Naive B cell (primary cell): ENCODE results near the gene GIPR. TPM values are rescaled to one million over a fixed set of nuclear protein-coding genes. Genes with fewer than 3 reads are reported as not detected.
"Not testable (repeated sequence)": the region's sequence is repeated elsewhere in the genome, so short reads cannot be mapped to it uniquely, and the experiment has no call there.

ENCODE experiments used
- ATAC-seq, 2 donors: fragments of 150-1000 bp; cut with Tn5 transposase; 2 replicates each; pipeline ENCODE4 v1.10.0; 2021; ENCODE audit warnings: low read depth in 2 of 2, mild to moderate bottlenecking in 2 of 2, moderate library complexity in 2 of 2
- DNase-seq: peaks from one replicate; pipeline ENCODE4 v3.0.0; 2022
- H3K27ac Mint-ChIP-seq, 6 donors: one replicate each; pipeline ENCODE4 v1.8.0; 2020 to 2022; ENCODE audit warnings: mild to moderate bottlenecking in 6 of 6, mixed read lengths in 6 of 6, moderate library complexity in 5 of 6, inconsistent platforms in 2 of 6
- H3K27me3 Mint-ChIP-seq, 3 donors: one replicate each; pipeline ENCODE4 v1.8.0; 2021 to 2022; ENCODE audit warnings: mixed read lengths in 3 of 3, mild to moderate bottlenecking in 1 of 3
- H3K36me3 Mint-ChIP-seq, 2 donors: one replicate each; pipeline ENCODE4 v1.8.0; 2020 to 2022; ENCODE audit warnings: mixed read lengths in 2 of 2, inconsistent platforms in 1 of 2, mild to moderate bottlenecking in 1 of 2
- H3K4me1 Mint-ChIP-seq, 3 donors: one replicate each; pipeline ENCODE4 v1.8.0; 2020 to 2022; ENCODE audit warnings: mixed read lengths in 3 of 3, inconsistent platforms in 1 of 3, mild to moderate bottlenecking in 1 of 3, moderate library complexity in 1 of 3
- H3K4me3 Mint-ChIP-seq, 8 donors: one replicate each; pipeline ENCODE4 v1.8.0; 2020 to 2022; ENCODE audit warnings: mild to moderate bottlenecking in 8 of 8, mixed read lengths in 8 of 8, moderate library complexity in 8 of 8, inconsistent platforms in 2 of 8
- H3K9me3 Mint-ChIP-seq, 7 donors: one replicate each; pipeline ENCODE4 v1.8.0; 2020 to 2022; ENCODE audit warnings: mixed read lengths in 7 of 7, mild to moderate bottlenecking in 5 of 7, inconsistent platforms in 2 of 7, moderate library complexity in 1 of 7
- polyA plus RNA-seq, 6 donors: library from polyadenylated mRNA; unstranded; fragments of 300-500 nt; fragmentation: Illumina TruSeq; gene quantifications; one replicate each; pipeline ENCODE4 v1.2.3, GENCODE V29; 2021; ENCODE audit warnings: low read depth in 6 of 6

Gene GIPR
- polyA plus RNA-seq, 6 donors from 2014 or later: not detected

DNA sequence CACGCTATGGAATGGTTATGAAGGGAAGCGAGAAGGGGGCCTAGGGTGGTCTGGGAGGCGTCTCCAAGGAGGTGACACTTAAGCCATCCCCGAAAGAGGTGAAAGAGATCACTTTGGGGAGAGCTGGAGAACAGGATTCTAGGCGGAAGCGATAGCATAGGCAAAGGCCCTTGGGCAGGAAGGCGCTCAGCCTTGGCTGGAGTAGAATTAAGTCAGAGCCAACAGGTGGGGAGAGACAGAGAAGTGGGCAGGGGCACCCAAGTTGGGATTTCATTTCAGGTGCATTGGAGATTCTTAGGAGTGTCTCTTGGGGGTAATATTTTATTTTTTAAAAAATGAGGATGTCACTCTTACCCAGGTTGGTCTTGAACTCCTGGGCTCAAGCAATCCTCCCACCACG is 14.1 kb downstream of the GIPR start:
- Mint-ChIP-seq H3K4me1 (peaks cover 11 to 22% (median 20%) of the 10 kb centered on the region in 3 donors), H3K4me3 (peak overlapping the region; percentile 50 to 83 (median 70)), H3K9me3 (peaks cover 0 to 2% (median 0%) of the 10 kb centered on the region in 7 donors), H3K27ac (peak overlapping the region in 2 of 6 donors; percentile 56 to 89), H3K27me3 (peaks cover 9 to 21% (median 15%) of the 10 kb centered on the region in 3 donors), H3K36me3 (no peaks in the 10 kb centered on the region)
- ATAC-seq (no peak), DNase-seq (no peak)

DNA sequence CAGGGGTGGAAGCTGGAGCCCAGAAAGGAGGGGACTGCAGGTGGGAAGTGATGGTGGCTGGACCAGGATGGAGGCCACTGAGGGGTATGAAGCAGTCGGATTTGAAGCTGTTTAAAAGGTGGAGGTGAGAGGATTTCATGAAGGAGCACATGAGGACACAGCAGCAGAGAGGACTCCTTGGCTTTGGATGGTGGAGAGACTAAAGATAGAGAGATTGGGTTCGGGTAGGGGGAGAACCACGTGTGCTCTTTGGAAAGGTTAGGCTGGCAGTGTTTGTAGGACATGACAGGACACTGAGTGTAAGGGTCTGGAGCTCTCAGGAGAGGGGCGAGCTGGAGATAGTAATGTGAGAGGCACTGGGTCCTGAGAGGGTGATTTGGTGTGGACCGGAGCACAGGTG is 14.9 kb downstream of the GIPR start:
- H3K27ac Mint-ChIP-seq: peak overlapping the region in 1 of 6 donors; percentile 54
- peak overlapping the region in 3 of 8 donors; percentile 22 to 47 (median 37) for H3K4me3 Mint-ChIP-seq
- no peaks in the 10 kb centered on the region for H3K36me3 Mint-ChIP-seq
- DNase-seq (no peak), ATAC-seq (no peak)
- H3K9me3 Mint-ChIP-seq: no peaks in the 10 kb centered on the region
- H3K4me1 Mint-ChIP-seq: peaks cover 5 to 14% (median 13%) of the 10 kb centered on the region in 3 donors
- H3K27me3 Mint-ChIP-seq: peaks cover 4 to 13% (median 7%) of the 10 kb centered on the region in 3 donors

GRCh38 chr19:45685045-45685444 is 17.0 kb downstream of the GIPR start:
- H3K27ac Mint-ChIP-seq, H3K9me3 Mint-ChIP-seq, H3K27me3 Mint-ChIP-seq, H3K36me3 Mint-ChIP-seq, ATAC-seq, DNase-seq: not testable (repeated sequence)
- H3K4me1 Mint-ChIP-seq: peaks cover 9 to 16% (median 12%) of the 10 kb centered on the region in 3 donors
- H3K4me3 Mint-ChIP-seq: peak overlapping the region in 1 of 8 donors; percentile 12

- Mint-ChIP-seq H3K9me3 (no peaks in the 10 kb centered on the region), H3K27ac (no peak overlapping the region), H3K36me3 (peaks cover 0 to 8% of the 10 kb centered on the region in 2 donors), H3K27me3 (no peaks in the 10 kb centered on the region), H3K4me1 (peaks cover 7 to 22% (median 10%) of the 10 kb centered on the region in 3 donors), H3K4me3 (no peak overlapping the region)
- DNase-seq (no peak), ATAC-seq (no peak)
These were observed 19.6 kb downstream of the GIPR start for GRCh38 chr19:45687599-45687998.

GRCh38 chr19:45691516-45692186 is 23.6 kb downstream of the GIPR start, which contains the start of gene SNRPD2:
Gene SNRPD2 (minus strand): TSS chr19:45691953. CDS start chr19:45691888, 65 bp downstream.
- peak within 1 kb of the TSS; percentile 96 to 99 (median 99) for H3K27ac Mint-ChIP-seq
- H3K4me3 Mint-ChIP-seq: peak within 1 kb of the TSS; percentile 87 to 100 (median 97)
- no peaks in the 10 kb centered on the region for H3K9me3 Mint-ChIP-seq
- H3K4me1 Mint-ChIP-seq: peaks cover 10 to 32% (median 20%) of the 10 kb centered on the region in 3 donors
- peak; percentile 45 to 51 for ATAC-seq
- H3K36me3 Mint-ChIP-seq: peaks cover 0 to 8% of the 10 kb centered on the region in 2 donors
- DNase-seq: peak; percentile 94
- H3K27me3 Mint-ChIP-seq: no peaks in the 10 kb centered on the region

DNA sequence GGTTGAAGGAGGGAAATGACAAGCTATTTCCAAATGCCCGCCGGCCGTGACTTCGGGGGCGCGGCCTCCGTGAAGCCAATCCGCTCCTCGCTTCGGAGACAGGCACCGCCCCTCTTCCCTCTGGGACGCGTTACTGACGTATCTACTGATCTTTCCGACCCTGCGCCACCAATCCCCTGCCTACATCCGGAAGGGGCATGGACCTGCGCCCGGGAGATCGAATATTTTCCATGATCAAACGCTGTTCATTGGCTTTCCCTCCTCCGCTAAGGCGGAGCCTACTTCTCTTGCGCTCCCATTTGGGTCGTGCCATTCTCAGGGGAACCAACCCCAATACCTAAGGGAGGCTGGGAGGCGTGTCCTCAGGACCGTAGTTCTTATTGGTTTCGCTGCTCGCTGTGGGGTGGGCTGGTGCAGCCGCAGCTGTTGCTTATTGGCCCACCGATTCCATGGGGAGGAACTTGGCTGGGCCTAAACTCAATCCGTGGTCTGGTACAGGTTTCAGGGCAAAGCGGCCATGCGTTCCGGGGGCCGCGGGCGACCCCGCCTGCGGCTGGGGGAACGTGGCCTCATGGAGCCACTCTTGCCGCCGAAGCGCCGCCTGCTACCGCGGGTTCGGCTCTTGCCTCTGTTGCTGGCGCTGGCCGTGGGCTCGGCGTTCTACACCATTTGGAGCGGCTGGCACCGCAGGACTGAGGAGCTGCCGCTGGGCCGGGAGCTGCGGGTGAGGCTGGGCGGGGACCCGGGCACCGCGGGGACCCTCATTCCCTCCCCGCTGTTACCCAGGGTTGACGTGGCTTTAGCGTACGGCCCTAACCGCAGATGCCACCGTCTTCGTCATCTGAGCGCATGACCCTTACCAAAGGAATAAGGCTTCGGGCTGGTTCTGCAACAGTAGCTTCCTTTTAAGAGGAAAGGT is 24.4 kb downstream of the GIPR start, which contains the start of gene QPCTL:
QPCTL (plus strand) TSS at position 480 of the 919 bp plus-strand sequence; CDS start at position 518, 38 bp downstream.
- H3K36me3 Mint-ChIP-seq: peaks cover 0 to 11% of the 10 kb centered on the region in 2 donors
- peaks cover 12 to 32% (median 20%) of the 10 kb centered on the region in 3 donors for H3K4me1 Mint-ChIP-seq
- ATAC-seq: peak; percentile 81 to 84

GRCh38 chr19:45693106-45693788 is 25.2 kb downstream of the GIPR start:
- Mint-ChIP-seq H3K9me3 (no peaks in the 10 kb centered on the region), H3K4me3 (peak overlapping the region; percentile 87 to 100 (median 97))

More for the DNA sequence above, 24.4 kb downstream of the GIPR start, which contains the start of gene QPCTL:
- DNase-seq: peak; percentile 97
- Mint-ChIP-seq H3K4me3 (peak within 1 kb of the TSS; percentile 87 to 100 (median 97)), H3K9me3 (no peaks in the 10 kb centered on the region), H3K27me3 (no peaks in the 10 kb centered on the region), H3K27ac (peak within 1 kb of the TSS; percentile 96 to 99 (median 99))

GRCh38 chr19:45701676-45702075 is 33.7 kb downstream of the GIPR start:
- Mint-ChIP-seq H3K27ac (no peak overlapping the region), H3K4me1 (peaks cover 7 to 17% (median 13%) of the 10 kb centered on the region in 3 donors), H3K4me3 (no peak overlapping the region), H3K9me3 (no peaks in the 10 kb centered on the region), H3K27me3 (no peaks in the 10 kb centered on the region), H3K36me3 (peaks cover 0 to 15% of the 10 kb centered on the region in 2 donors)
- ATAC-seq (no peak), DNase-seq (no peak)

More at GRCh38 chr19:45693106-45693788, 25.2 kb downstream of the GIPR start:
- ATAC-seq (no peak), DNase-seq (peak; percentile 66)
- peaks cover 15 to 32% (median 20%) of the 10 kb centered on the region in 3 donors for H3K4me1 Mint-ChIP-seq
- H3K36me3 Mint-ChIP-seq: peaks cover 0 to 16% of the 10 kb centered on the region in 2 donors
- H3K27me3 Mint-ChIP-seq: no peaks in the 10 kb centered on the region
- peak overlapping the region; percentile 96 to 99 (median 99) for H3K27ac Mint-ChIP-seq

- DNase-seq: no peak
- no peak for ATAC-seq
- Mint-ChIP-seq H3K36me3 (peaks cover 0 to 7% of the 10 kb centered on the region in 2 donors), H3K27ac (no peak overlapping the region), H3K4me3 (no peak overlapping the region), H3K27me3 (no peaks in the 10 kb centered on the region), H3K9me3 (no peaks in the 10 kb centered on the region), H3K4me1 (peaks cover 2 to 28% (median 16%) of the 10 kb centered on the region in 3 donors)
These were observed 37.1 kb downstream of the GIPR start for GRCh38 chr19:45705115-45705514.

DNA sequence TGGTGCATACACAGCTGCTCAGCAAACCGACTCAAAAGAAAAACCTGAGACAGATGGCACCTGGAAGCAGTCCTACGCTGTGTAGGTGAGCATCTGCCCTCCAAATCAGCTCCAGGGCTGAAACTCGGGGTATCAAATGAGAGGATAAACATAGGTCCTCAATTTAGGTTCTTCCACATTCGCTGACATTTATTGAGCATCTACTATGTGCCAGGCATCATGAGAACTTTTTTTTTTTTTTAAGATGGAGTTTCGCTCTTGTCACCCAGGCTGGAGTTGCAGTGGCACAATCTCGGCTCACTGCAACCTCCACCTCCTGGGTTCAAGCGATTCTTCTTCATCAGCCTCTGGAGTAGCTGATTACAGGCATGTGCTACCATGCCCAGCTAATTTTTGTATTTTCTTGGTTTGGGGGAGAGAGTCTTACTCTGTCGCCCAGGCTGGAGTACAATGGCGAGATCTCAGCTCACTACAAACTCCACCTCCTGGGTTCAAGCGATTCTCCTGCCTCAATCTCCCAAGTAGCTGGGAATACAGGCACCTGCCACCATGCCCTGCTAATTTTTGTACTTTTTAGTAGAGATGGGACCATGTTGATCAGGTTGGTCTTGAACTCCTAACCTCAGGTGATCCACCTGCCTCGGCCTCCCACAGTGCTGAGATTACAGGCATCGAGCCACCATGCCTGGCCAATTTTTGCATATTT is 37.8 kb downstream of the GIPR start:
- Mint-ChIP-seq H3K27ac (peak overlapping the region in 5 of 6 donors; percentile 11 to 73 (median 53)), H3K27me3 (no peaks in the 10 kb centered on the region), H3K4me3 (peak overlapping the region in 3 of 8 donors; percentile 18 to 66 (median 53)), H3K9me3 (no peaks in the 10 kb centered on the region), H3K4me1 (peaks cover 7 to 34% (median 23%) of the 10 kb centered on the region in 3 donors), H3K36me3 (peaks cover 0 to 13% of the 10 kb centered on the region in 2 donors)
- ATAC-seq: no peak
- no peak for DNase-seq

DNA sequence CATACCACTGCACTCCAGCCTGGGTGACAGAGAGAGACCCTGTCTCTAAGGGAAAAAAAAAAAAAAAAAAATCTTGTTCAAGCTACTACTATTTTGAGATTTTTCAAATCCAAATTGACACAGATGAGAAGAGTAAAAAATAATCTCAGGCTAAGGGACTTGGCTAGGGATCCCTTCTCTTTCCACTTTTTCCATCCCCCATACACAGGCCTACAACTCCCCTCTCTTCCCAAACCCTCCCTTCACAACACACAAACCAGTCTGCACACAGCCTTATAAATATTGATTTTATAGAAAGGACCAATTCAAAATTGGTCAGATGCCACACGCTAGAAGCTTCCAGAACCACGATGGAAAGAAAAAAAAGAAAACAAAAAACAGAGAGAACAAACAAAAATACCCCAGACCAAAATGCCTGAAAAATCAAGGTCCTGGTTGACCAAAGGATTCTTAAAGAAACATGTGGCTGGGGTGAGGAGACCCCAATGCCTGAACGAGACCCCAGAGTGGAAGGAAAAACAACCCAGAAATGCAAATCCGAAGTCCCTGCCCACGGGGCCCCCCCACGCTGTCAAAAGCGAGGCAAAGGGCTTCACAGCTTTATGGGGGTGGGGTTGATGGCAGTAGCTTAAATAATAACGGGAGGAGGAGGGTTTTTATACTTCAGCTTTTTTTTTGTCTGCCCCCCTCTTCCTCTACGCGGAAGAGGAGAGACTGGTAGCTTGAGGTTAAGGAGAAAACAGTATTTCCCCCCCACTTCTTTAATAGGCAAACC is 42.5 kb downstream of the GIPR start:
- no peaks in the 10 kb centered on the region for H3K27me3 Mint-ChIP-seq
- H3K36me3 Mint-ChIP-seq: peaks cover 0 to 11% of the 10 kb centered on the region in 2 donors
- no peak for ATAC-seq
- peak overlapping the region in 1 of 8 donors; percentile 43 for H3K4me3 Mint-ChIP-seq
- DNase-seq: no peak
- H3K27ac Mint-ChIP-seq: peak overlapping the region in 3 of 6 donors; percentile 3 to 91 (median 60)
- peaks cover 9 to 30% (median 27%) of the 10 kb centered on the region in 3 donors for H3K4me1 Mint-ChIP-seq
- H3K9me3 Mint-ChIP-seq: no peaks in the 10 kb centered on the region
